Gastroesophageal sphincter (tissue), 4 donors: ENCODE measurements around the gene TFEB. TPM values are rescaled to one million over a fixed set of nuclear protein-coding genes. Genes with fewer than 3 reads are reported as not detected.

Experiments used
- small RNA-seq, 4 donors: library from RNA; depleted of rRNA; stranded (forward); fragments of <200 nt; gene quantifications; one replicate each; pipeline ENCODE3, GENCODE V24; 2016
- total RNA-seq, 4 donors: library from RNA; depleted of rRNA; stranded (reverse); fragments of >200 nt; gene quantifications; one replicate each; pipeline ENCODE4 v1.1.0, GENCODE V29; 2016

The TFEB gene
- total RNA-seq, 4 donors from 2014 or later: 16.6 to 42.8 (median 26.1) TPM

Small RNA genes within 50 kb of the gene (small RNA-seq; reads per million reads assigned to genes)
- gene AL365205.3: 0 reads per million in 4 donors

Other genes with a start within 250 kb of the TFEB start
- 10 to 100 TPM in 2 of 4 donors, 1 to 10 TPM in 2; 8.2 to 25.8 (median 11.7) TPM for gene FOXP4, start 189.2 kb downstream of the TFEB start, total RNA-seq
- gene MDFI, start 97.1 kb downstream of the TFEB start, total RNA-seq: 1 to 10 TPM in 3 of 4 donors, not detected in 1; 1.4 to 6.5 (median 2.3) TPM
- under 1 TPM in 1 of 4 donors, not detected in 3; 0.62 TPM for gene PGC, start 11.8 kb upstream of the TFEB start, total RNA-seq
- gene FRS3, start 44.3 kb upstream of the TFEB start, total RNA-seq: 1 to 10 TPM; 1.3 to 6.5 (median 4.0) TPM
- gene PRICKLE4, start 45.2 kb upstream of the TFEB start, total RNA-seq: 1 to 10 TPM in 3 of 4 donors, under 1 TPM in 1; 0.94 to 5.0 (median 2.3) TPM
- 100 to 1,000 TPM in 1 of 4 donors, 10 to 100 TPM in 3; 74.2 to 120 (median 91.3) TPM for gene TOMM6, start 52.1 kb upstream of the TFEB start, total RNA-seq
- 1 to 10 TPM in 3 of 4 donors, under 1 TPM in 1; 0.69 to 5.4 (median 2.0) TPM for gene USP49, start 159.8 kb upstream of the TFEB start, total RNA-seq
- gene MED20, start 185.5 kb upstream of the TFEB start, total RNA-seq: 10 to 100 TPM; 15.7 to 18.7 (median 17.0) TPM
- gene BYSL, start 185.9 kb upstream of the TFEB start, total RNA-seq: 10 to 100 TPM in 1 of 4 donors, 1 to 10 TPM in 3; 7.2 to 10.3 (median 8.3) TPM
- gene CCND3, start 206.2 kb upstream of the TFEB start, total RNA-seq: 100 to 1,000 TPM; 103 to 212 (median 145) TPM